Mesendoderm (in vitro differentiated cells): ENCODE data around the gene MPL.

Experiments used
- DNase-seq: peaks from one replicate; pipeline ENCODE4 v3.0.0; 2013
- H2AK5ac ChIP-seq: 2 replicates; pipeline ENCODE4 v1.6.1; 2013; ENCODE audit warnings: low read length, inconsistent platforms
- H2BK120ac ChIP-seq: 2 replicates; pipeline ENCODE4 v1.6.1; 2013; ENCODE audit warnings: low read depth, mild to moderate bottlenecking, low read length, moderate library complexity, mixed read lengths
- H2BK15ac ChIP-seq: replicated peaks from 2 replicates; pipeline ENCODE4 v1.6.1; 2013; ENCODE audit warnings: low read depth, mild to moderate bottlenecking, moderate library complexity
- H2BK5ac ChIP-seq: 2 replicates; pipeline ENCODE4 v1.6.1; 2013; ENCODE audit warnings: low read length, inconsistent platforms
- H3K18ac ChIP-seq: 2 replicates; pipeline ENCODE4 v1.6.1; 2013; ENCODE audit warnings: mild to moderate bottlenecking, low read length, mixed read lengths
- H3K23ac ChIP-seq: one replicate; pipeline ENCODE4 v1.6.1; 2013; ENCODE audit warnings: low read length
- H3K27ac ChIP-seq: 2 replicates; pipeline ENCODE4 v1.5.1; 2013; ENCODE audit warnings: low read depth, mild to moderate bottlenecking, inconsistent platforms, low read length, moderate library complexity
- H3K27me3 ChIP-seq: 2 replicates; pipeline ENCODE4 v1.6.1; 2013; ENCODE audit warnings: low read length, control low read depth, mild to moderate bottlenecking, inconsistent platforms; ENCODE audit not compliant: insufficient read depth, poor library complexity
- H3K36me3 ChIP-seq: 2 replicates; pipeline ENCODE4 v1.6.1; 2013; ENCODE audit warnings: low read length, inconsistent platforms; ENCODE audit not compliant: control insufficient read depth, insufficient read depth
- H3K4ac ChIP-seq: one replicate; pipeline ENCODE4 v1.6.1; 2013; ENCODE audit warnings: low read depth, mild to moderate bottlenecking, low read length, moderate library complexity
- H3K4me1 ChIP-seq: 2 replicates; pipeline ENCODE4 v1.6.1; 2013; ENCODE audit warnings: low read depth, low read length, inconsistent platforms; ENCODE audit not compliant: control insufficient read depth
- H3K4me2 ChIP-seq: 2 replicates; pipeline ENCODE4 v1.6.1; 2013; ENCODE audit warnings: low read length
- H3K4me3 ChIP-seq: 2 replicates; pipeline ENCODE4 v1.5.1; 2013; ENCODE audit warnings: mild to moderate bottlenecking, low read length
- H3K56ac ChIP-seq: one replicate; pipeline ENCODE4 v1.6.1; 2013; ENCODE audit warnings: low read length
- H3K79me1 ChIP-seq: 2 replicates; pipeline ENCODE4 v1.6.1; 2013; ENCODE audit warnings: low read length, inconsistent platforms
- H3K79me2 ChIP-seq: 2 replicates; pipeline ENCODE4 v1.6.1; 2013; ENCODE audit warnings: mild to moderate bottlenecking, low read length; ENCODE audit not compliant: control insufficient read depth, insufficient read depth
- H3K9ac ChIP-seq: 2 replicates; pipeline ENCODE4 v1.6.1; 2013; ENCODE audit warnings: low read length, inconsistent platforms
- H4K5ac ChIP-seq: one replicate; pipeline ENCODE4 v1.6.1; 2013; ENCODE audit warnings: low read length
- H4K8ac ChIP-seq: one replicate; pipeline ENCODE4 v1.6.1; 2013; ENCODE audit warnings: low read depth, mild to moderate bottlenecking, control low read depth, low read length, moderate library complexity
- WGBS: extraction: QIAGEN DNeasy Blood & Tissue Kit; methylation state at CpG from one replicate; pipeline ENCODE4 v1.1.7; 2013; ENCODE audit warnings: low lambda C conversion rate, missing lambda C conversion rate; ENCODE audit not compliant: insufficient coverage; ENCODE audit errors: extremely low coverage; 5-methylcytosine and 5-hydroxymethylcytosine counted together

Gene MPL

DNA sequence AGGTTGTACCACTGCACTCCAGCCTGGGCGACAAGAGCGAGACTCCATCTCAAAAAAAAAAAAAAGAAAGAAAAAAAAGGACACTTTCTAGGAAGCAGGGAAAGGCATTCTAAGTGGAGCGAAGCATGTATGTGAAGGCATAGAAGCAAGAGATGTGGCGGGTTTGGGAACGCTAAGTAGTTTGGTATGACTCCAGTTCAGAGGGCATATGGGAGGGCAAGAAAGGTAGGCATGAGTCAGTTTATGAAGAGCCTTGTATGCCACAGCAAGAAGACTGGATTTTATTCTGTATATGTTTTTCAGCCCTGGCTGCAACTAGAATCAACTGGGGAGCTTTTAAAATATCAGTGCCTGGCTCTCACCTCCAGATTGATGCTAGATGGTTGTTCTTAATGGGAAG lies 34.6 kb downstream of the MPL start:
- H3K56ac ChIP-seq, result no peak overlapping the region
- H2BK5ac ChIP-seq, result no peak overlapping the region
- no peak overlapping the region for H3K4ac ChIP-seq
- H2BK15ac ChIP-seq, result no peak overlapping the region
- peaks cover 5% of the 10 kb centered on the region for H3K4me1 ChIP-seq
- no peak overlapping the region for H3K9ac ChIP-seq
- no CpG with 5 or more reads among the region's 5 CpGs for whole genome bisulfite sequencing
- no peak overlapping the region for H2BK120ac ChIP-seq
- no peak overlapping the region for H3K4me2 ChIP-seq
- no peak overlapping the region for H3K23ac ChIP-seq
- H3K27ac ChIP-seq, result no peak overlapping the region
- peaks cover under 1% of the 10 kb centered on the region for H3K79me1 ChIP-seq
- H2AK5ac ChIP-seq, result no peak overlapping the region
- H3K36me3 ChIP-seq, result no peaks in the 10 kb centered on the region
- no peak overlapping the region for H4K8ac ChIP-seq
- no peaks in the 10 kb centered on the region for H3K79me2 ChIP-seq
- DNase-seq, result no peak
- H3K27me3 ChIP-seq, result no peaks in the 10 kb centered on the region
- no peak overlapping the region for H4K5ac ChIP-seq
- no peak overlapping the region for H3K4me3 ChIP-seq
- no peak overlapping the region for H3K18ac ChIP-seq

DNA sequence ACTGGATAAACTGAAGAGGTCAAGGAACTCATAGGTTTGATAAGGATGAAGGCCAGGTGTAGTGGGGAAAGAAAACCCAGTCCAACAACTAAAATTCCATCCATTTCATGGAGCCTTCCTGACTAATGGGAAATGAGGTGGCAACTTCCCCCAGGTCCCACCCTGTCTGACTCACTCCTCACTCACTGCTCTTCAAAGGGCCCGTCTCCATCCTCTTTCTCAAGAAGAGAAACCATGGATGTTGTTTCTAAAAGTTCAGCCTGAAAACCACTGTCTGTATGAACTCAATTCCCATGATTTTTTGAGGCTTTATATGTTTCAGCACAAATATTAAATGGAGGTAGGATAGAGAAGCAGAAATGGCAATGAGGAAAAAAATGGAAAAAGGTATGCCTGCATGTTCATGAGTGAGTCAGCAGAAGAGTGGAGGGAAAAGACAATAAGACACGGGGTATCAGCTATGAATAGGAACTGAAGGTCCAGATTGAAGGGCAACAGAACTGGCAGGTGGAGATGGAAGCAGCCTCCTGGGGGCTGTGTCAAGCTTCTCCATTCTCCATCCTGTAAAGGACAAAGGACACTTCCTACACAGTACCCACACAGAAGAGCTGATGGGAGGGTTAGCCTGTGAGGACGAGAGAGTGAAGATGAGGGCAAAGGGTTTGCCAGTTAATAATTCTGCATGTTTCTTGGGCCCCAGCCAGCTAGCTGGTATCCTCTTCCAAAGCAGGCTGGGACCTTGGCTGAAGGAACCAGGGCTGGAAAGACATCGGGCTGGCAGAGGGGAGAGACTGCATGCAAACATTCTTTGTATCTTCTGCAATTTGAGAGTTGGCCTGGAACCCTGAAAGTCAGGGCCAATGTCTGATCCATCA lies 35.7 kb downstream of the MPL start:
- H4K5ac ChIP-seq, result no peak overlapping the region
- no peaks in the 10 kb centered on the region for H3K79me1 ChIP-seq
- H3K36me3 ChIP-seq, result no peaks in the 10 kb centered on the region
- no peak overlapping the region for H3K9ac ChIP-seq
- H2BK120ac ChIP-seq, result no peak overlapping the region
- H2BK5ac ChIP-seq, result no peak overlapping the region
- no peak overlapping the region for H3K4me2 ChIP-seq
- H3K4me1 ChIP-seq, result peaks cover 5% of the 10 kb centered on the region
- no peaks in the 10 kb centered on the region for H3K27me3 ChIP-seq
- H3K23ac ChIP-seq, result no peak overlapping the region
- no peak overlapping the region for H4K8ac ChIP-seq
- no peak for DNase-seq
- no peak overlapping the region for H2AK5ac ChIP-seq
- no CpG with 5 or more reads among the region's 4 CpGs for WGBS
- H3K4ac ChIP-seq, result no peak overlapping the region
- H3K18ac ChIP-seq, result no peak overlapping the region
- no peak overlapping the region for H3K4me3 ChIP-seq
- no peak overlapping the region for H3K27ac ChIP-seq
- H3K79me2 ChIP-seq, result no peaks in the 10 kb centered on the region
- no peak overlapping the region for H2BK15ac ChIP-seq
- H3K56ac ChIP-seq, result no peak overlapping the region

DNA sequence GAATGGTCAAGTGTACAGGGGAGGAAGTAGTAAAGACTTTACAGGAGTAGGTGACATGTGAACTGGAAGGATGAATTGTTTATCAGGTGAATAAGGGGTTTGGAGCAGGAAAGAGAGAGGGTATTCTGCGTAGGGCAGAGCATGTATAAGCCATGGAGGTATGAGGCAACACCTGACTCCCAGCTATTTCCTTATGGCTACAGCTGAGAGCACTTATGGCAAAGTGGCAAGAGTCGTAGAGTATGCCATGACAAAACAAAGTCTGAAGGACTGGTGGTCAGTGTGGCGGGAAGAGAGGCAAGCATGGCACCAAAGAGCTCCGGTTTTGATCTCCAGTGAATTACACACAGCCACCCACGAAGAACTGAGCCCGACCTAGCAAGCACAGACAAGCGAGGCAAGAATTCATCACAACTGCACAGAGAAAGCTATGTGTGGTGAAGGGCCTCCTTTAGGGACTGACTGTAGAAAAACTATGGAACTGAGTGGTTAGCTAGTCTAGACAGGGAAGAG lies 39.2 kb downstream of the MPL start:
- Histone ChIP-seq H2BK120ac (no peak overlapping the region), H3K79me1 (no peaks in the 10 kb centered on the region), H3K23ac (no peak overlapping the region), H2BK15ac (no peak overlapping the region), H3K27ac (no peak overlapping the region), H2BK5ac (no peak overlapping the region), H3K79me2 (no peaks in the 10 kb centered on the region), H4K8ac (no peak overlapping the region), H3K27me3 (no peaks in the 10 kb centered on the region), H3K4me3 (no peak overlapping the region), H3K4me1 (no peaks in the 10 kb centered on the region), H3K4me2 (no peak overlapping the region), H3K36me3 (no peaks in the 10 kb centered on the region), H2AK5ac (no peak overlapping the region), H3K56ac (no peak overlapping the region), H4K5ac (no peak overlapping the region), H3K9ac (no peak overlapping the region), H3K4ac (no peak overlapping the region), H3K18ac (no peak overlapping the region)
- no peak for DNase-seq
- no CpG with 5 or more reads among the region's 7 CpGs for WGBS

DNA sequence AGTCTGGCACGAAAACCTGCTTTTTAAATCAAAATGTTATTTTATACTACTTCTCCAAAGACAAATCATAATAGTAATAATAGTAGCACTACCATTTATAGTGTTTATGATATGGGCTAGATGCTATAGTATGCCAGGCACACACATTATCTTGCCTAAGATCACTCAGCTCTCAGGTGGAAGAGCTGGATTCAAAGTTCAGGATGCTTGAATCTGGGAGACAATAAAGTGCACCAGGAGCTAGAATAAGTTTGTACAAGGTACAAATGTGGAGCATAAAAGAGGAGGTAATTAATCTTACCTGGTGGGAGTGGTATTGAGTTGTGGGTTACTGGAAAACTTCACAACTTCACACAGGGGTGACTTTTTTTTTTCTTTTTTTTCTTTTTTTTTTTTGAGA lies 40.2 kb downstream of the MPL start:
- no peaks in the 10 kb centered on the region for H3K36me3 ChIP-seq

DNA sequence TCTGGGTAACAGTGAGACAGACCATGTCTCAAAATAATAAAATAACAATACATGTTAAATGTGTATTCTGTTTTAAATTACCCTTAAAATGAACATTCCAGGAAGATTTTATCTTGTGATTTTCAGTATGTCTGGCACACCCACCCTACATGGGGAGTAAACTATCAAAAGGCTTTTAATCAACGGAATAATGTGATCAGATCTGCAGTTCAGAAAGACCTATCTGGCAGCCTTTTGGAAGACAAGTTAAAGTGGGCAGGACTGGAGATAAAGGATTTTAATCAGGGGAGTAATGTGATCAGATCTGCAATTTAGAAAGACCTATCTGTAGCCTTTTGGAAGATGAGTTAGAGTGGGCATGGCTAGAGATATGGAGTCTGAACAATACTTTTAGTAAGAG lies 41.9 kb downstream of the MPL start:
- H3K4me1 ChIP-seq, result no peaks in the 10 kb centered on the region

More for the DNA sequence above, 40.2 kb downstream of the MPL start:
- H3K79me1 ChIP-seq, result no peaks in the 10 kb centered on the region
- H3K4me3 ChIP-seq, result no peak overlapping the region
- H3K18ac ChIP-seq, result no peak overlapping the region
- H4K8ac ChIP-seq, result no peak overlapping the region
- H2BK120ac ChIP-seq, result no peak overlapping the region
- no peak overlapping the region for H3K9ac ChIP-seq
- H3K56ac ChIP-seq, result no peak overlapping the region
- H3K27ac ChIP-seq, result no peak overlapping the region
- H3K27me3 ChIP-seq, result no peaks in the 10 kb centered on the region
- WGBS, result no CpG with 5 or more reads among the region's 1 CpG
- H3K4ac ChIP-seq, result no peak overlapping the region
- H4K5ac ChIP-seq, result no peak overlapping the region
- H2AK5ac ChIP-seq, result no peak overlapping the region
- no peak overlapping the region for H3K4me2 ChIP-seq
- DNase-seq, result no peak
- no peak overlapping the region for H2BK5ac ChIP-seq
- H3K79me2 ChIP-seq, result no peaks in the 10 kb centered on the region
- no peaks in the 10 kb centered on the region for H3K4me1 ChIP-seq
- no peak overlapping the region for H3K23ac ChIP-seq
- H2BK15ac ChIP-seq, result no peak overlapping the region

More for the DNA sequence above, 41.9 kb downstream of the MPL start:
- Histone ChIP-seq H2AK5ac (no peak overlapping the region), H4K8ac (no peak overlapping the region), H3K4me3 (no peak overlapping the region), H3K4me2 (no peak overlapping the region), H2BK120ac (no peak overlapping the region), H3K27ac (no peak overlapping the region), H3K79me2 (no peaks in the 10 kb centered on the region), H3K36me3 (no peaks in the 10 kb centered on the region), H3K9ac (no peak overlapping the region), H3K18ac (no peak overlapping the region), H3K23ac (no peak overlapping the region), H3K27me3 (no peaks in the 10 kb centered on the region), H3K4ac (no peak overlapping the region), H2BK5ac (no peak overlapping the region), H4K5ac (no peak overlapping the region), H2BK15ac (no peak overlapping the region), H3K79me1 (no peaks in the 10 kb centered on the region), H3K56ac (no peak overlapping the region)
- WGBS, result no CpG with 5 or more reads among the region's 1 CpG
- no peak for DNase-seq
